ENCODE results near the gene CCDC102A. TPM values are rescaled to one million over a fixed set of nuclear protein-coding genes. Genes with fewer than 3 reads are reported as not detected.

The CCDC102A gene
- total and polyA plus RNA-seq, 2 donors (not counting 3 experiments of a cell fraction or from before 2014, with no cell fraction given) = 7.8 to 12.2 TPM

- Histone ChIP-seq H2AFZ (ENCODE audit: low read depth, low read length) (peak overlapping the region; percentile 96), H3K27me3 (ENCODE audit: control insufficient read depth in 2 of 2, insufficient read depth in 2 of 2, low read length in 2 of 2) (peaks cover 0 to 3% of the 10 kb centered on the region in 2 experiments), H3K9me1 (replicated peaks; ENCODE audit: control insufficient read depth, extremely low read depth, insufficient read depth, low read length) (no peaks in the 10 kb centered on the region), H3K4me2 (ENCODE audit: insufficient read depth, low read length) (peak overlapping the region; percentile 75), H3K9ac (replicated peaks; ENCODE audit: extremely low read depth, insufficient read depth, low read length) (peak overlapping the region; percentile 62), H3K79me2 (ENCODE audit: control insufficient read depth, insufficient read depth, low read length) (no peaks in the 10 kb centered on the region), H4K20me1 (replicated peaks; ENCODE audit: control insufficient read depth, extremely low read depth, insufficient read depth, low read length) (no peaks in the 10 kb centered on the region), H3K9me3 (replicated peaks; ENCODE audit: control insufficient read depth, insufficient read depth, low read length) (no peaks in the 10 kb centered on the region), H3K4me3 (replicated peaks in 1 of 3; ENCODE audit: insufficient read depth in 1 of 3, low read depth in 1 of 3, low read length in 3 of 3) (peak overlapping the region; percentile 49 to 72 (median 51)), H3K36me3 (ENCODE audit: control insufficient read depth in 2 of 2, extremely low read depth in 1 of 2, insufficient read depth in 2 of 2, low read length in 2 of 2) (no peaks in the 10 kb centered on the region), H3K27ac (ENCODE audit: insufficient read depth, low read depth, low read length) (no peak overlapping the region), H3K4me1 (ENCODE audit: control insufficient read depth, extremely low read depth, insufficient read depth, low read length) (peaks cover 6% of the 10 kb centered on the region)
- no peak for TF ChIP-seq JUN (IDR thresholded peaks at IDR 0.05; ENCODE audit: borderline replicate concordance, insufficient read depth, insufficient read length, low read depth)
- TF ChIP-seq POLR2AphosphoS5 (IDR thresholded peaks at IDR 0.05; ENCODE audit: insufficient read depth, low read depth, low read length) = no peak
- no peak for TF ChIP-seq EZH2 (IDR thresholded peaks at IDR 0.05; ENCODE audit: borderline replicate concordance, low read depth, low read length, severe bottlenecking)
- TF ChIP-seq CTCF (IDR thresholded peaks at IDR 0.05; ENCODE audit: extremely low read depth in 1 of 2, insufficient read depth in 1 of 2, low read depth in 1 of 2, low read length in 2 of 2) = no peak
- TF ChIP-seq FOS (IDR thresholded peaks at IDR 0.05; ENCODE audit: borderline replicate concordance, insufficient read depth, low read length) = no peak
- no peak for TF ChIP-seq GATA2 (IDR thresholded peaks at IDR 0.05; ENCODE audit: insufficient read depth, insufficient read length, low read depth, low read length)
- TF ChIP-seq MAX (IDR thresholded peaks at IDR 0.05; ENCODE audit: insufficient read depth, insufficient read length) = no peak
- TF ChIP-seq POLR2A (IDR thresholded peaks at IDR 0.05; ENCODE audit: low read depth, low read length) = no peak
- no peak for TF ChIP-seq MYC (IDR thresholded peaks at IDR 0.05; ENCODE audit: low read depth, low read length)
- ChIA-PET CTCF (interaction anchor here (1.0 to 5.3 kb wide), 3 partner anchors 16 to 52 kb away, joined by 3 to 27 read pairs (median 3); no protein-coding TSS in a partner anchor), POLR2A (interaction anchor here (1.3 kb wide), 1 partner anchor 38 kb away, joined by 3 read pairs; the partner anchor contains the start of genes CIAPIN1 and COQ9)
- DNase-seq (ENCODE audit: low read depth, low spot score) = no peak
- no TSS peak for BruUV-seq (replicated peaks)
- intact Hi-C loops (cut with micrococcal nuclease) = no loop called here
- no peak for FAIRE-seq
- dilution Hi-C loops (cut with MboI; ENCODE audit: extremely low pct_ligation_motif_present, low sequenced_read_pairs) = no loop called here
Measured at GRCh38 chr16:57485091-57485915, 51.1 kb downstream of the CCDC102A start.

Measured in endothelial cell of umbilical vein (primary cell).